GM19351 (cell line): Measurements from ENCODE around the gene UNC5A.
"Not testable (repeated sequence)": the region's sequence is repeated elsewhere in the genome, so short reads cannot be mapped to it uniquely, and the experiment has no call there.

Experiments
- ATAC-seq: cut with Tn5 transposase; IDR thresholded peaks from one replicate; pipeline ENCODE4 v1.9.1; 2021; ENCODE audit warnings: mild to moderate bottlenecking, moderate library complexity; ENCODE audit not compliant: unreplicated experiment

The UNC5A gene

DNA sequence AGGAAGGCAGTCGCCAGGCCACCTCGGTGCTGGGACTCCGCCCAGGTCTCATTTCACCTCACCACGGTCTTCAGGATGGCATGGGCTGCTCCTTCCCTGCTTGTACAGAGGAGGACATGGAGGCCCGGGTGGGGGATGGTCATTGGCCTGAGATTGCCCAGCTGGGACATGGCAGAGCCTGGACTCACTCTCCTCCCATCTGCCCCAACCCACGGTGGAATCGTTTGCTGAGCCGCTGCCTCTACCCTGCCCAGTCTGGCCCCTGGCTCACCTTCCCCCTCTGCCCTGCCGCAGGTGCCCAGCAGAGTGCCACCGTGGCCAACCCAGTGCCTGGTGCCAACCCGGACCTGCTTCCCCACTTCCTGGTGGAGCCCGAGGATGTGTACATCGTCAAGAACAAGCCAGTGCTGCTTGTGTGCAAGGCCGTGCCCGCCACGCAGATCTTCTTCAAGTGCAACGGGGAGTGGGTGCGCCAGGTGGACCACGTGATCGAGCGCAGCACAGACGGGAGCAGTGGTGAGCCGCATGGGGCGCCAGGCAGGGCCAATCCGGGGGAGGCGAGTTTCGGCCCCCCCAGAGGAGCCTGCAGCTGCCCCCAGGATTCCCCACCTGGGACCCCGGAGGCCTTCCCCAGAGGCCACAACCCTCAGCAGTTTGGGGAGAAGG lies 52.1 kb downstream of the UNC5A start:
- no peak for ATAC-seq

DNA sequence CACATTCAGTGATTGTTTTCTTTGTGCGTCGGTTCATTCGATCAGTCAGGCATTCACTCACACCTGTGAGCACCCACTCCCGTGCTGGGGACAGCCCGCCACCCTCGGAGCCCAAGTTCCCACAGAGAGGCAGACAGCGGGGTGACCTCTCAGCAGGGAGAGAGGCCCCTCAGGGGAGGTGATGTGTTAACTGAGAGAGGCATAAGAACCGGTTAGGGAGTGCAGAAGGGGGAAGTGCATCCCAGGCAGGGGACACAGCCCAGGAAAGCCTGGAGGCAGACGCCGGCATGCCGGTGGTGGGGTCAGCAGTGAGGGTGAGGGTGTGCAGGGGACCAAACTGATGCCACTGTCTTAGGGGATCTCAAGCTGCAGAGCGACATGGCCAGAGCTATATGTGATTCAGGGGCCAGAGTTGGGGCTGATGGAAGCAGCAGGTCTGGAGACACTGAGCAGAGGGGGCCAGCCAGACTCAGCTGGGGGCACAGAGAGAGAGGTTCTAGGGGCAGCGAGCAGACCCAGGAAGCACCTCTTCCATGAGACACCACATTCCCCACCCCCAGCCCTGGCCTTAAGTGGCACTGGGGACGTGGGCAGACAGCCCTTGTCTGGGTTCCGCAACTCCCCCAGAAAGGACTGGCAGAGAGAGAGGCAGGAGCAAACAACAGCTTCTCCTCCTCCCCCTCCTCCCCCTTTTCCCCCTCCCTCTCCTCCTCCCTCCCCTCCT lies 52.8 kb downstream of the UNC5A start:
- no peak for ATAC-seq

DNA sequence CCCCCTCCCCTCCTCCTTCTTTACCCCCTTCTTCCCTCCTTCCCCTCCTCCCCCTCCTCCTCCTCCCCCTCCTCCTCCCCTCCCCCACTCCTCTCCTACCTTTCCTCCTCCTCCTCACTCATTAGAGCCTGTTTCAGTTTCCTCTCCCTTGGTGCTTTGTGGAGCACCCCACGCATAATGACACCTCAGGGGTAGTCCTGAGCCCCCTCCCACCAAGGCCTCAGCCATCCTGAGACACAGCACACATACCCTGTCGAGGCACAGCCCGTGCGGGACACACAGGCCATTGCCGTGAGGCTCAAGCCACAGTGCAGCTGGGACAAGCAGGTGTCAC lies 53.4 kb downstream of the UNC5A start:
- no peak for ATAC-seq

DNA sequence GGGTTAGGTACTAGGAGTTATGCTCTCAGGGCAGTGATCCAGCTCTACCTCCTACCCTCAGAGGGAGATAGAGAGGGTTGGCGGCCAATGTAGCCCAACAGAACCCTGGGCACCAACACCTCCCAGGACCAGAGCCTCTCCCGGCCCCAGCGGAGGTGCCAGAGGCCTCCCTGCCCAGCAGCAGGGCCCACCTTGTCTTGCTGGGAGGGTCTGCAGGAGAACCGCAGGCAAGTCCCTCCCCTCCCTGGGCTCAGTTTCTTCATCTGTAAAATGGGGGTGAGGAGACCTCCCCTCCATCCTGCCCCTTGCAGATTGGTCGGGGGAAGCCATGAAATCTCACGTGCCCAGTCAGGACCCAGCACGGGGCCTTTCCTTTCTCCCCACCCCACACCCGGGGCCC lies 54.4 kb downstream of the UNC5A start:
- ATAC-seq: no peak

DNA sequence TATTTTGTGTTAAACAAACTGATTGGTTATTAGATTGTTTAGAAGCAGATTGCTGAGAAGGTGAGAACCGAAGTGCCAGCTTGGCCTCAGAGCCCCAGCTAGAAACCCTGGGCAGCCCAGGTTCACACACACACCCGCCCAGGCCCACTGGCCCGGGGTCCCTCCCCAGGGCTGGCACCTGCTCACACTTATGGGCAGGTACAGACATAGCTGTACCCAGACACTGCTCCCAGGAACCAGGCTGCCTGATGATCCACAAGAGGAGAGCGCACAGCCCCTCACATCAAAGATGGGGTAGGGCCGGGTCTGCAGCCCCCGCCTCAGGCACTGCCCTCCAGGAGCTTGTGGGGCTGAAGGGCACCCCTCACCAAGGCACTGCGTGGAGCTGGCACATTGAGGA lies 55.6 kb downstream of the UNC5A start:
- ATAC-seq: no peak

DNA sequence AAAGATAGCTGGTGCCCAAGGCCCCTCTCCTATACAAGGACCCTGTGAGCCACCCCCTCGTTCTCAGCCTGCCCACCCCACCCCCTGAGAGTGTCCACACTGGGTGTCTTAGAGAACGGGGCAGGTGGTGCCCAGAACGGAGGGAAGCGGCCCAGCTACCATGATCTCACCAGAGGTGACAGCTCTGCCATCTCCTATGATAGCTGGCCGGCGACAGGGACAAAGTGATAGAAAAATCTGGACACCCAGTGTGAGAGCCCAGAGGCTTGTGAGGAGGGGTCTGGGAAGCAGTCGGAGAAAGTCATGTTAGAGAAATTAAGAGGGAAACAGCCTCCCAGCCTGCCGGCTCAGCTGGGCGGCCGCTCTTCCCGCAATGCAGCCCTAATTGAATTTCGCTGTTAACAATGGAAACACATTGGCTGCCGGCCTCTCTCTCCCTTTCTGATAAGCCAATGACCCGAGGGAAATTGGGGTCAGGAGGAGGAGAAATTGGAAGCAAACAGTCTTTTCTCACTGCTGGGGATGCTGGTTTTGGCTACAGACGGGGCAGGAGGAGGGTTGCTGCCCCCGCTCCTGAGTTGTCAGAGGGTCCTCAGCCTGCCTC lies 56.5 kb downstream of the UNC5A start:
- no peak for ATAC-seq

DNA sequence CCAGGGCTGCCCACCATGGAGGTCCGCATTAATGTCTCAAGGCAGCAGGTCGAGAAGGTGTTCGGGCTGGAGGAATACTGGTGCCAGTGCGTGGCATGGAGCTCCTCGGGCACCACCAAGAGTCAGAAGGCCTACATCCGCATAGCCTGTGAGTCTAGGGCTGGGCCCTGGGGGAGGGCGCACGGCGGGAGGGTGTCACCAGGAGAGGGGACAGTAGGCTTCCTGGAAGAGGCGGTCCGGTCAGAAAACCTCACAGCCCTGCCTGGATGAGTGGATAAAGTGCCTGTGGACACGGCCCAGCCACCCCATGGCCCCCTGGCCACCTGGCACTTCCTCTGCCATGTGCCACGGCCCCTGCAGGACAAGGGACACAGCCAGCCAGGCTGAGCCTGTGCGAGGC lies 57.8 kb downstream of the UNC5A start:
- ATAC-seq: no peak

DNA sequence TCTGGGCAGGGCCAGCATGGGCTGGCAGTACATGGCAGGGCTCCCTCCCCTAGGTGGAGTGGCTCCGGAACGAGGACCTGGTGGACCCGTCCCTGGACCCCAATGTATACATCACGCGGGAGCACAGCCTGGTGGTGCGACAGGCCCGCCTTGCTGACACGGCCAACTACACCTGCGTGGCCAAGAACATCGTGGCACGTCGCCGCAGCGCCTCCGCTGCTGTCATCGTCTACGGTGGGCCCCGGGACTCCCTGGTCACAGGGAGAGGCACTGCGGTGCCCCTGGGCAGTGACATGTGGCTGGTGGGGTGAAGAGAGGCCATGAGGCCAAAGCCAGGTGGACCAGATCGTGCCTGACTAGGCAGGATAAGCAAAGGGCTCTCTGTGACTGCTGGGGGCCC lies 58.4 kb downstream of the UNC5A start:
- no peak for ATAC-seq

DNA sequence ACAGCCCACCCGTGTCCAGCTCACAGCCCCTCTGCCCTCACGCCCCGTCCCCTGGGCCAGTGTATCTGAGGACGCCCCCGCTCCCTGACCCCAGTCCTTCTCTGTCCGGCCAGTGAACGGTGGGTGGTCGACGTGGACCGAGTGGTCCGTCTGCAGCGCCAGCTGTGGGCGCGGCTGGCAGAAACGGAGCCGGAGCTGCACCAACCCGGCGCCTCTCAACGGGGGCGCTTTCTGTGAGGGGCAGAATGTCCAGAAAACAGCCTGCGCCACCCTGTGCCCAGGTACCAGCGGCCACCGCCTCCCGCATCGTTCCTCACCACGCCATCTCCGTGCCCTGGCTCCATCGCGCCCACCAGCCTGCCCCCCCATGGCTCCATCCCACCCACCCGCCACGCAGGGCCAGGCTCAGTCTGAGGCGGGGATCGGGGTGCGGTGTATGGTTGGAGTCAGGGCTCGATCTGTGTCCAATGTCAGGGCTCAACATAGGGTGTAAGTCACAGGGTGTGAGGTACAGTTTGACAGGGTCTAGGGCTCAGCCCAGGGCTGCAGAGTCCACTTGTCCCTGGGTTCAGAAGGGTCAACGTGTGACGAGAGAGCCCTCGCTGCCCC lies 59.2 kb downstream of the UNC5A start:
- ATAC-seq: no peak

DNA sequence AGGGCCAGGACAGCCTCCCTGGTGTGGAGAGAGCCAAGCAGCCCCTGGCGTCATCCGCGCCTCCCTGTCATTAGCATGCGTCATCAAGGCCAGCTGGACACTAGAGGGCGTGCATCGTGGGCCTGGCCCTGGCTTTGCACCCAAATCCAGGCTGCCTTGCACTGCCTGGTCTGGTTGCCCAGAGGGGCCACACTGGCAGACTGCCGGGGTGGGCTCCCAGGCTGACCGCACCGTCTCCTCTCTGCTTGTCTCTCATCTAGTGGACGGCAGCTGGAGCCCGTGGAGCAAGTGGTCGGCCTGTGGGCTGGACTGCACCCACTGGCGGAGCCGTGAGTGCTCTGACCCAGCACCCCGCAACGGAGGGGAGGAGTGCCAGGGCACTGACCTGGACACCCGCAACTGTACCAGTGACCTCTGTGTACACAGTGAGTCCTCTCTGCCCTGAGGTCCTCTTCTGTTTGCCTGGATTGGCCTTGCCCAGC lies 59.8 kb downstream of the UNC5A start:
- no peak for ATAC-seq

DNA sequence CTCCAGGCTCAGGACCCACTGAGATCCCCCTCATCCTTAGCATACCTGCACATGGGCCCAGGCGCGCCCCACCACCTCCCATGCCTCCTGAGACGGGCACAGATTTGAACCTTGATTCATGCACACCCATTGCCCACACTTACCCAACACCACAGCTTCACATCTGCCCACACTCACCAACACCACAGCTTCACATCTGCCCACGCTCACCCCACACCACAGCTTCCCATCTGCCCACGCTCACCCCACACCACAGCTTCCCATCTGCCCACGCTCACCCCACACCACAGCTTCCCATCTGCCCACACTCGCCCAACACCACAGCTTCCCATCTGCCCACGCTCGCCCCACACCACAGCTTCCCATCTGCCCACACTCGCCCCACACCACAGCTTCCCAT lies 60.3 kb downstream of the UNC5A start:
- not testable (repeated sequence) for ATAC-seq

DNA sequence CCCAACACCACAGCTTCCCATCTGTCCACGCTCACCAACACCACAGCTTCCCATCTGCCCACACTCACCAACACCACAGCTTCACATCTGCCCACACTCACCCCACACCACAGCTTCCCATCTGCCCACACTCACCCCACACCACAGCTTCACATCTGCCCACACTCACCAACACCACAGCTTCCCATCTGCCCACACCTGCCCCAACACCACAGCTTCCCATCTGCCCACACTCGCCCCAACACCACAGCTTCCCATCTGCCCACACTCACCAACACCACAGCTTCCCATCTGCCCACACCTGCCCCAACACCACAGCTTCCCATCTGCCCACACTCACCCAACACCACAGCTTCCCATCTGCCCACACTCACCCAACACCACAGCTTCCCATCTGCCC lies 62.2 kb downstream of the UNC5A start:
- ATAC-seq: not testable (repeated sequence)

DNA sequence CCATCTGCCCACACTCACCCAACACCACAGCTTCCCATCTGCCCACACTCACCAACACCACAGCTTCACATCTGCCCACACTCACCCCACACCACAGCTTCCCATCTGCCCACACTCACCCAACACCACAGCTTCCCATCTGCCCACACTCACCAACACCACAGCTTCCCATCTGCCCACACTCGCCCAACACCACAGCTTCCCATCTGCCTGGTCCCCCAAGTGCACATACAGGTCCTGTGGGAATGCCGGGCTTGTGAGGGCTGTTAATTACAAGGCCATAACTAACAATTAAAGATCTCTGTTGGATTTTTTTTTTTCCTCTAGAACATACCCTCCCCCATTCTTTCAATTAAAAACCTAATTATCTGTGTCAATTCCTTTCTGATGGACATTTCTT lies 62.7 kb downstream of the UNC5A start:
- ATAC-seq: not testable (repeated sequence)

DNA sequence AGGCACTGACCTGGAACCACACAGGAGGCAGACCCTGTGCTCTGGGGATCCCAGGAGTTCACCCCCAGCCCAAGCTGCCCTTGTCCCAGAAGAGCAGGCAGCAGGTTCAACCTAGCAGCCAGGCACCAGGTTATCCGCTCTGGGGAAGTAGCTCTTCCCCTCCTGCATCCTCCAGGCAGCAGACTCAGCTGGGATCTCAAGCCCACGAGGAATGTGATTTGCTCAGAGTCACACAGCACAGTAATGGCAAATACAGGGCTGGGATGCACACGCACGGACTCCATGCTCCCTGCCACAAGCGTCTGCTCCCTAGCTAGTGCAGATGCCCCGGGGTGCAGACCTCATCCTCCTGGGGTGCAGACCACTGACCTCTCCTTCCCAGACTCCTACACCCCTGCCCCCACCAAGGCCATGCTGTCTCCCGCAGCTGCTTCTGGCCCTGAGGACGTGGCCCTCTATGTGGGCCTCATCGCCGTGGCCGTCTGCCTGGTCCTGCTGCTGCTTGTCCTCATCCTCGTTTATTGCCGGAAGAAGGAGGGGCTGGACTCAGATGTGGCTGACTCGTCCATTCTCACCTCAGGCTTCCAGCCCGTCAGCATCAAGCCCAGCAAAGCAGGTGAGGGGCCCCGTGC lies 63.3 kb downstream of the UNC5A start:
- ATAC-seq: no peak

DNA sequence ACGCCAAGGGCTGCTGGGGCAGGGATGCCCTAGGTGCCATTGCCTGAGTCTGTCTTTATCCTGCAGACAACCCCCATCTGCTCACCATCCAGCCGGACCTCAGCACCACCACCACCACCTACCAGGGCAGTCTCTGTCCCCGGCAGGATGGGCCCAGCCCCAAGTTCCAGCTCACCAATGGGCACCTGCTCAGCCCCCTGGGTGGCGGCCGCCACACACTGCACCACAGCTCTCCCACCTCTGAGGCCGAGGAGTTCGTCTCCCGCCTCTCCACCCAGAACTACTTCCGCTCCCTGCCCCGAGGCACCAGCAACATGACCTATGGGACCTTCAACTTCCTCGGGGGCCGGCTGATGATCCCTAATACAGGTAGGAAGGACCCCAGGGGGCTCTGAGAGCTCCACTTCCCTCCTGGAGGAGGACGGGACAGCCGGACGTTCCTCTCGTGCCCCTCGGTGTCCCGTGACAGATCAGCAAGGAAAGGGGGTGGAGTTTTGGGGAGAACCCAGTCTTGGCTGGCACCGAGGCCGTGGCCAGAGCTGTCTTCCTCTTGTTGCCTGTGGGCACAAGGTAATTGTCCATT lies 63.9 kb downstream of the UNC5A start:
- no peak for ATAC-seq

DNA sequence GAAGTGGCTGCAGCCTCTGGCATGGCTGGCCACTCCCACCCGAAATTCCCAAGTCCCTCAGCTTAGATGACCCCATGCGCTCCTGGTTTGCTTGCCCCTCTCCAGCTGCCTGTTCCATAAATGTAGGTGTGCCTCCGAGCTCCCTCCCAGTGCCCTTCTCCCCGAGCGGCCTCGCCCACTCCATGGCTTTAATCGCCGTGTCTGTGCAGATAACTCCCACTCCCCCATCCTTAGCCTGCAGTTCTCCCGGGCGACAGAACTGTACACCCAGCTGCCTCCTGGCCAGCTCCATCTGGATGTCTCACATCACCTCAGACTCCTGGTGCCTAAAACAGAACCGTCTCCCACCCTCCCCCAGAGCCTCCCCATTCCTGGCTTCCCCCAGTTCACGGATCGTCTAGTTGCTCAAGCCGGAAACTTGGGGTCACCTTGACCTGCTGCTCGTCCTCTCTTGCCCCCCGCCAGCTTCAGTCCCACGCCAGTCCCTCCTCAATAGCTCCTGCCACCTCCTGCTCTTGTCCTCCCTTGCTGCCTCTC lies 64.7 kb downstream of the UNC5A start:
- no peak for ATAC-seq

DNA sequence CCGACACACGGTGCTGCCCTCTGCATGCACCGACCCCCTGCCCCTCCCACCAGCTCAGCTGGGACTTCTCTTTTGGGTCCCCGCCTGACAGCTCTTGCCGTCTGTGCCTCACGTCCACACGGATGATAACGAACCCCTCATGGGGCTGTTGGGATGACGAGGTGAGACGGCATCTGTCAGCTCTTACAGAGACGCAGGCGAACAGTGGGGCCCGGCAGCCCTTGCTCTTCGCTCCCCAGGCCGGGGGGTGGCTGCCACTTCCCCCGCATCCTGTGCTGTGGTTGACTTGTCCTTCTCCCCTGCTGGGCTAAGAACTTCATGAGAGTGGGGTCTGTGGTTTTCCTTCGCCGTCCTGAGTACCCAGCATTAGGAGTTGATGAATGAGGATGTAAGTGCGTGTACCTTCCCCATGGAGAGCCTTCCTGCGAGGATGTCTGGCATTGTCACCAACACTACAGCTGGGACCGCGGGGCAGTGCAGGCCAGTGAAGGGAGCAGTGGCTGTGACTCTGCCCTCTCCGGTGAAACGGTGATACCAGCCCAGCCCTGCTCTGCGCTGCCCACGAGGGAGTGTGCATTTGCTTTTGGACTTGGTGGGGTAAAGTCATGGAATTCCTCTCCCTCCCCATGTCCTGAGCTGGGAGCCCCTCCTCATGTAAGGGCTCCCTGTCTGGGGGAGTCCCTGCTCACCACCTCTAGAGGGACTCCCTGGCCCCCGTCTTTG lies 65.6 kb downstream of the UNC5A start:
- no peak for ATAC-seq

DNA sequence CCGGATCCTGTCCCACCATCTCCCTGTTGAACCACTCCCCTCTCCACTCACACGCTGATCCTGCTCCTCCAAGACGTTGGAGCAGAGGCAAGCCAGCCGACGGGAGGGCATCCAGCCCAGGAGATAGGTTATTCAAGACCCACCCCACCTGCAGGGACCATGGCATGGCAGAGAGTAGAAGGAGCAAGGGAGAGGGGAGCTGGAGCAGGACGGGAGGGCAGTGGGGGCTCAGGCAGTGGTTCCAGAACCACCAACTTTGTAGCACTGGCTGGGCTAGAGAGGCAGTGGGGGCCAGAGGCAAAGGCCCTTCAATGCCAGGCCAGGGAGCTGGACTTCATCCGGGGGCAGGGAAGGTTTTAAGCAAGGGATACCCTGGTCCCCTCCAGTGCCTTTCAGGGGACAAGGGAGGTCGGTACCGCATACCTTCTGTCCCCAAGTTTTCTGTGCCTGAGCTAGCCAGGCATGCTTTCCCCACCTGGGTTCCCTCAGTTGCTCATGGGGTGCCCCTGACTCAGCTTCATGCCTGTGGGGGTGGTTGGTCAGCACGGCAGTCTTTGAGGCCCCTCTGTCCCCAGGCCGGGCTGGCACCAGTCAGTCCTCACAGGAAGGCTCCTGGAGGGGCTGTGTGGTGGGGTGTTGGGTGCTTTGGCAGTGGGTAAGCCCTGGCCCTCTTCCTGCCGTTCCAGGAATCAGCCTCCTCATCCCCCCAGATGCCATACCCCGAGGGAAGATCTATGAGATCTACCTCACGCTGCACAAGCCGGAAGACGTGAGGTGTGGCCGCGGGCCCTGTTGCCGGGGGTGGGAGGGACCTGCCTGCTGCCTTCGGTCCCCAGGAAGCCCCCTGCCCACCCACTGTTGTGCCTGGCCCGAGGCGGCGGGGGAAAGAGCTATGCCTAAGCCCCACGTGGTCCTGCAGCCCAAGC lies 66.4 kb downstream of the UNC5A start:
- ATAC-seq: no peak

DNA sequence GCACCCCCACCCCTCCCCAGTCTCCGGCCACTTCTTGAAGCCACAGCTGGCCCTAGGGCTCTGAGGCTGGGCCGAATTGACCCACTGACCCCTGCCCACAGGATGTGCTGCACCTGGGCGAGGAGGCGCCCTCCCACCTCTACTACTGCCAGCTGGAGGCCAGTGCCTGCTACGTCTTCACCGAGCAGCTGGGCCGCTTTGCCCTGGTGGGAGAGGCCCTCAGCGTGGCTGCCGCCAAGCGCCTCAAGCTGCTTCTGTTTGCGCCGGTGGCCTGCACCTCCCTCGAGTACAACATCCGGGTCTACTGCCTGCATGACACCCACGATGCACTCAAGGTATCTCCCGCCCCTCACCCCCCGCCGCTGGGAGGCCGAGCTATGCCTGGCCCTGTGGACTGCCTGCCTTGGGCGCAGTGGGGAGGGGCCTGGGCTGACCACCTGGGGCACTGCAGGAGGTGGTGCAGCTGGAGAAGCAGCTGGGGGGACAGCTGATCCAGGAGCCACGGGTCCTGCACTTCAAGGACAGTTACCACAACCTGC lies 67.5 kb downstream of the UNC5A start:
- ATAC-seq: no peak
